A549 (cell line): ENCODE data around the gene XPC. TPM values are rescaled to one million over a fixed set of nuclear protein-coding genes. Genes with fewer than 3 reads are reported as not detected.

Experiments
- ATAC-seq, 2 experiments: fragments of 200-7000 bp in 1 of 2; fragments of >200 bp in 1 of 2; cut with Nextera tagmentation in 1 of 2; cut with Tn5 transposase in 1 of 2; 3 replicates each; pipeline versions ENCODE4 v1.8.0 to v1.9.1; 2018 to 2020; ENCODE audit warnings: mild to moderate bottlenecking in 1 of 2, moderate library complexity in 1 of 2
- CTCF ChIA-PET: fragments of 300-600 bp; sonication (Branson Sonifier 250); formaldehyde crosslinking; extraction: SDS; loops from one replicate; lab custom pipeline; 2021; ENCODE audit warnings: antibody characterized with exemption, inconsistent platforms; lab: Yijun Ruan, JAX
- POLR2A ChIA-PET: fragments of 350-600 bp; formaldehyde crosslinking; extraction: SDS; loops from one replicate; lab custom pipeline; 2021; ENCODE audit warnings: antibody characterized with exemption, inconsistent platforms; lab: Yijun Ruan, JAX
- DNase-seq, 2 experiments: peaks; one replicate each; pipeline versions ENCODE4 v3.0.0 to v3.0.0-alpha.2; 2011 to 2016; ENCODE audit warnings: low read depth in 1 of 2, low spot score in 1 of 2
- FAIRE-seq: peaks from 2 replicates; lab custom pipeline; 2011; peaks lifted over from hg19 to GRCh38; lab: Jason Lieb, UNC
- H3K27ac ChIP-seq, 2 experiments: fragments of >200 bp; sonication (Bioruptor Twin); formaldehyde crosslinking; 3 replicates each; pipeline ENCODE4 v1.5.1; 2016 to 2017
- H3K4me1 ChIP-seq: fragments of >200 bp; sonication (Bioruptor Twin); formaldehyde crosslinking; 3 replicates; pipeline ENCODE4 v1.6.1; 2016
- H3K4me2 ChIP-seq: fragments of >200 bp; sonication (Bioruptor Twin); formaldehyde crosslinking; 3 replicates; pipeline ENCODE4 v1.6.1; 2016
- H3K4me3 ChIP-seq: fragments of >200 bp; sonication (Bioruptor Twin); formaldehyde crosslinking; 3 replicates; pipeline ENCODE4 v1.5.1; 2016
- H3K9me3 ChIP-seq: fragments of >200 bp; sonication (Bioruptor Twin); formaldehyde crosslinking; 3 replicates; pipeline ENCODE4 v1.6.1; 2016
- ATOH8 ChIP-seq: fragments of 250-450 bp; sonication (Bioruptor Pico); IDR thresholded peaks from 2 replicates; pipeline ENCODE4 v1.5.0; 2020; ENCODE audit warnings: low read depth, mild to moderate bottlenecking, moderate library complexity
- CBX8 ChIP-seq: fragments of 200-600 bp; sonication (generic); IDR thresholded peaks from 2 replicates; pipeline ENCODE4 v1.6.1; 2016
- CHD4 ChIP-seq: fragments of 200-600 bp; sonication (generic); IDR thresholded peaks from 2 replicates; pipeline ENCODE4 v1.6.1; 2016; ENCODE audit warnings: antibody characterized with exemption, mild to moderate bottlenecking, borderline replicate concordance
- CTCF ChIP-seq: fragments of >200 bp; sonication (Bioruptor Twin); formaldehyde crosslinking; IDR thresholded peaks from 3 replicates; pipeline ENCODE4 v1.5.1; 2016
- EHF ChIP-seq: fragments of 250-450 bp; sonication (Bioruptor Pico); IDR thresholded peaks from 2 replicates; pipeline ENCODE4 v1.5.0; 2020; ENCODE audit warnings: mild to moderate bottlenecking
- FOSL2 ChIP-seq, 2 experiments: fragments of 450-650 bp in 1 of 2; fragments of >200 bp in 1 of 2; sonication (Bioruptor Twin) in 1 of 2; formaldehyde crosslinking; IDR thresholded peaks; 2 replicates each; pipeline versions ENCODE4 v1.5.0 to v1.6.1; 2016 to 2020; ENCODE audit warnings: mild to moderate bottlenecking in 1 of 2, moderate library complexity in 1 of 2
- FOXS1 ChIP-seq: fragments of 250-450 bp; sonication (Bioruptor Pico); IDR thresholded peaks from 2 replicates; pipeline ENCODE4 v1.5.0; 2020; ENCODE audit warnings: mild to moderate bottlenecking, moderate library complexity
- HOXA7 ChIP-seq: fragments of 250-450 bp; sonication (Bioruptor Pico); IDR thresholded peaks from 2 replicates; pipeline ENCODE4 v1.5.0; 2020; ENCODE audit warnings: mild to moderate bottlenecking, moderate library complexity
- HOXB13 ChIP-seq: fragments of 250-450 bp; sonication (Bioruptor Pico); IDR thresholded peaks from 2 replicates; pipeline ENCODE4 v1.5.0; 2020; ENCODE audit warnings: low read depth, mild to moderate bottlenecking, moderate library complexity
- KDM1A ChIP-seq: fragments of 200-600 bp; sonication (generic); IDR thresholded peaks from 2 replicates; pipeline ENCODE4 v1.6.1; 2016; ENCODE audit warnings: low read depth, mild to moderate bottlenecking
- KDM5A ChIP-seq: fragments of 200-600 bp; sonication (generic); IDR thresholded peaks from 2 replicates; pipeline ENCODE4 v1.6.1; 2016; ENCODE audit warnings: antibody characterized with exemption, mild to moderate bottlenecking
- MAZ ChIP-seq: fragments of 150-350 bp; IDR thresholded peaks from 2 replicates; pipeline ENCODE4 v1.6.1; 2014; ENCODE audit warnings: antibody characterized with exemption, low read depth, low read length, borderline replicate concordance
- MYC ChIP-seq: IDR thresholded peaks from 2 replicates; pipeline ENCODE4 v1.6.1; 2012; ENCODE audit warnings: mild to moderate bottlenecking, inconsistent platforms, low read length, improper control_type of control experiment, borderline replicate concordance
- NFE2L2 ChIP-seq: fragments of 150-350 bp; conservative IDR thresholded peaks from 2 replicates; pipeline ENCODE4 v1.6.1; 2014; ENCODE audit warnings: low read length
- PBX3 ChIP-seq: IDR thresholded peaks from 2 replicates; pipeline ENCODE4 v1.6.1; 2012
- PHF8 ChIP-seq: fragments of 200-600 bp; sonication (generic); IDR thresholded peaks from 2 replicates; pipeline ENCODE4 v1.6.1; 2016; ENCODE audit warnings: low read depth, mild to moderate bottlenecking, antibody characterized with exemption, moderate library complexity, borderline replicate concordance
- POLR2A ChIP-seq: IDR thresholded peaks from 2 replicates; pipeline ENCODE4 v1.6.1; 2012; ENCODE audit warnings: mild to moderate bottlenecking, low read length
- POLR2AphosphoS2 ChIP-seq: conservative IDR thresholded peaks from 2 replicates; pipeline ENCODE4 v1.6.1; 2012; ENCODE audit warnings: low read length, improper control_type of control experiment, inconsistent platforms
- RAD21 ChIP-seq, 2 experiments: fragments of >200 bp in 1 of 2; sonication (Bioruptor Twin) in 1 of 2; formaldehyde crosslinking in 1 of 2; IDR thresholded peaks in 1 of 2; conservative IDR thresholded peaks in 1 of 2; 2 replicates in 1 of 2; 3 replicates in 1 of 2; pipeline ENCODE4 v1.6.1; 2012 to 2018; ENCODE audit warnings: inconsistent platforms in 1 of 2
- RCOR1 ChIP-seq: fragments of 150-350 bp; IDR thresholded peaks from 2 replicates; pipeline ENCODE4 v1.6.1; 2014; ENCODE audit warnings: antibody characterized with exemption, low read length, low read depth
- TP53 ChIP-seq: fragments of 250-450 bp; sonication (Bioruptor Pico); IDR thresholded peaks from 2 replicates; pipeline ENCODE4 v1.5.0; 2021; ENCODE audit warnings: mild to moderate bottlenecking, moderate library complexity
- ZFP36 ChIP-seq: fragments of 450-650 bp; IDR thresholded peaks from 2 replicates; pipeline ENCODE4 v1.6.1; 2014; ENCODE audit warnings: borderline replicate concordance; ENCODE audit not compliant: partially characterized antibody
- WGBS: methylation state at CpG from one replicate; pipeline ENCODE4 v1.1.6; 2017; ENCODE audit errors: missing lambda C conversion rate; 5-methylcytosine and 5-hydroxymethylcytosine counted together
- polyA plus RNA-seq, 4 experiments: library from polyadenylated mRNA; depleted of rRNA in 3 of 4; stranded (reverse); fragments of >200 nt; fragmentation: RNase III in 1 of 4; extraction: RNeasy Plus Mini Kit Qiagen cat#74134 plus additional on column Dnase treatment in 1 of 4; gene quantifications; 2 replicates in 3 of 4; 3 replicates in 1 of 4; pipeline ENCODE4 v1.2.3, GENCODE V29; 2011 to 2017

XPC gene
- polyA plus RNA-seq, 2 of the 4 experiments (the other 2 are of a cell fraction) = 35.4 to 36.3 TPM

- ChIA-PET POLR2A (no interaction called here), CTCF (interaction anchor here (1.1 to 5.1 kb wide), 2 partner anchors 18 to 20 kb away, joined by 3 to 20 read pairs; no protein-coding TSS in a partner anchor)
- H3K4me3 ChIP-seq = no peak overlapping the region
- ATAC-seq (no peak), DNase-seq (no peak), FAIRE-seq (no peak)
- no peak overlapping the region for H3K27ac ChIP-seq
- no peak for TF ChIP-seq PHF8
- no peak for TF ChIP-seq KDM5A
- no peak for TF ChIP-seq ATOH8 (CRISPR knock-in tag)
- no peak for TF ChIP-seq RCOR1
- TF ChIP-seq TP53 (CRISPR knock-in tag) = no peak
- TF ChIP-seq FOSL2 (IDR thresholded peaks at IDR 0.05) = no peak
- TF ChIP-seq FOSL2 (CRISPR knock-in tag; IDR thresholded peaks at IDR 0.05) = no peak
- no peak for TF ChIP-seq NFE2L2
- TF ChIP-seq CBX8 = no peak
- no peak for TF ChIP-seq MYC
- no peak for TF ChIP-seq RAD21 (conservative IDR thresholded peaks at IDR 0.05 in 1 of 2, IDR thresholded peaks at IDR 0.05 in 1 of 2)
- no peak for TF ChIP-seq FOXS1 (CRISPR knock-in tag)
- no peak for TF ChIP-seq POLR2A
- TF ChIP-seq EHF (CRISPR knock-in tag) = no peak
- no peak for TF ChIP-seq ZFP36
- no peak for TF ChIP-seq POLR2AphosphoS2
- no peak for TF ChIP-seq HOXA7 (CRISPR knock-in tag)
- 63% methylated on average over 2 of the region's 2 CpGs for WGBS
- no peak overlapping the region for H3K4me2 ChIP-seq
- H3K4me1 ChIP-seq = peaks cover 7% of the 10 kb centered on the region; the same call in 1 of the 3 replicates
- no peaks in the 10 kb centered on the region for H3K9me3 ChIP-seq
Measured at GRCh38 chr3:14183015-14183577, 4.7 kb upstream of the XPC start.

GRCh38 chr3:14181253-14181652, 2.9 kb upstream of the XPC start:
- CTCF ChIA-PET = no interaction called here
- no peak overlapping the region for H3K27ac ChIP-seq

More at GRCh38 chr3:14181253-14181652, 2.9 kb upstream of the XPC start:
- H3K9me3 ChIP-seq = no peaks in the 10 kb centered on the region
- DNase-seq (no peak), ATAC-seq (no peak), FAIRE-seq (no peak)
- no peak overlapping the region for H3K4me3 ChIP-seq
- 98% methylated on average over 3 of the region's 3 CpGs for WGBS
- POLR2A ChIA-PET = no interaction called here
- no peak overlapping the region for H3K4me2 ChIP-seq
- TF ChIP-seq RCOR1 (no peak), PBX3 (no peak), KDM1A (no peak), HOXB13 (CRISPR knock-in tag) (no peak), EHF (CRISPR knock-in tag) (no peak), MAZ (no peak), FOXS1 (CRISPR knock-in tag) (no peak), CHD4 (no peak), CTCF (no peak)
- peaks cover 19% of the 10 kb centered on the region for H3K4me1 ChIP-seq
